AG09309 (cell line): Measurements from ENCODE around the gene CCNI.
A peak's percentile ranks its signal among the peaks of the same experiment; 100 is the strongest.

Experiments used
- DNase-seq: peaks from one replicate; pipeline ENCODE4 v3.0.0-alpha.2; 2010; ENCODE audit warnings: low read depth
- H3K4me3 ChIP-seq: 2 replicates; pipeline ENCODE4 v1.5.1; 2011; ENCODE audit warnings: mild to moderate bottlenecking, low read depth, low read length, moderate library complexity; ENCODE audit not compliant: control insufficient read depth
- CTCF ChIP-seq: IDR thresholded peaks from 2 replicates; pipeline ENCODE4 v1.5.1; 2011; ENCODE audit warnings: mild to moderate bottlenecking, low read depth, low read length, inconsistent platforms; ENCODE audit not compliant: insufficient read depth, control insufficient read depth; ENCODE audit errors: missing control alignments

CCNI gene

DNA sequence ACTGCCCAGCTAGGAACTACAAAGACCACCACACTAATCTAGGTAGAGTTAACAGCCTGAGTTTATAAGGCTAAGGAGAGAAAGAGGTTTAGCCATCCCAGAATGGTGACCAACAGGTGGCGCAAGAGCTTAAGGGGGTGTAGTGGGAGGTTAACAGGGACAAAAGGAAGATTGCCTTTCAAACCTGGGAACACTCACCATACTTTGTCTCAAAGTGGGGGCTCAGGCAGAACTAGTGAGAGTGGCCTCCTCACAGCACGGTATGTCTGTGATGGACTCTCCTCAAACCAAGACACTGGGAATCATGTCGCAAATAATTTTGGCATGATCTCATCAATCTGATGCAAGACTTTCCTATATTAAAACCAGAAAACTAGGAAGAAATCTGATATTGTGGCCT, 23.4 kb downstream of the CCNI start:
- TF ChIP-seq CTCF: peak; percentile 60
- DNase-seq: no peak
- H3K4me3 ChIP-seq: no peak overlapping the region

- no peak for TF ChIP-seq CTCF
- no peak for DNase-seq
- no peak overlapping the region for H3K4me3 ChIP-seq
Observed at GRCh38 chr4:77050962-77051361, 24.8 kb downstream of the CCNI start.

DNA sequence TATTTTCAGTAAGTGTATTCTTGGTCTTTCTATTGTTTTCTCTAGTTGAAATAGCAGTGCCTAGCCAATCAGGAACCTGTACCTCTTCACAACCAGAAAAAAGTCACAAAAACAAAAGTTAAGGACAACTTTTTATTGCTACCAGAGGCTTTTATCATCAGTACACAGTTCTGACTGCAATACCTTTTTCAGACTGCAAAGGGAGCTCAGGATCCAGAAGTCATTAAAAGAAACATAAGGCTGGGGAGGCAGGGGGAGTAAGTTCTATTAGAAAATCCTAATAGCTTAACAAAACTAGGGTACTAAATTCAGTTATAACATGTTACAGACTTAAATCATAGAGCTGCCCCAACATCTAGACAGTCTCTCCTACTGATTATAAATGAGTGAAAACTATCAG, 28.8 kb downstream of the CCNI start:
- peak; percentile 28 for TF ChIP-seq CTCF

DNA sequence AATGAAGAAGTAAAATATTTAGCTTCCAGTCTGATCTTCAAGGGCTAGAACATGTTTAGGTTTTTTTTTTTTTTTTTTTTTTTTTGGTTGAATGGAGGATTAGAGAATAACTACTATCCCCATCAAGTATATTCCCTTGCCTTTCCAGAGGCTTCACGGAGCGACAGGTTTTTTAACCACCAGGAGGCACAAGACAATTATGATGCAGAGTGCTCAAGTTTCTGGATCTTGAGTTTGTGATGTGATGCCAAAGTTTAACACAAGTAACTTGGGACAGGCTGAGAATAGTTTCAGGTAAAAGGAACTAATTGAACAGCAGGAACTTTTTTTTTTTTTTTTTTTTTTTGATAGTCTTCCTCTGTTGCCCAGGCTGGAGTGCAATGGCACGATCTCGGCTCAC, 30.3 kb downstream of the CCNI start:
- TF ChIP-seq CTCF: peak; percentile 21
- DNase-seq: no peak
- no peak overlapping the region for H3K4me3 ChIP-seq

More for the DNA sequence above, 28.8 kb downstream of the CCNI start:
- DNase-seq: no peak
- no peak overlapping the region for H3K4me3 ChIP-seq

- peak; percentile 44 for TF ChIP-seq CTCF
- DNase-seq: no peak
- no peak overlapping the region for H3K4me3 ChIP-seq
Observed at GRCh38 chr4:77044461-77045150, 31.2 kb downstream of the CCNI start.

DNA sequence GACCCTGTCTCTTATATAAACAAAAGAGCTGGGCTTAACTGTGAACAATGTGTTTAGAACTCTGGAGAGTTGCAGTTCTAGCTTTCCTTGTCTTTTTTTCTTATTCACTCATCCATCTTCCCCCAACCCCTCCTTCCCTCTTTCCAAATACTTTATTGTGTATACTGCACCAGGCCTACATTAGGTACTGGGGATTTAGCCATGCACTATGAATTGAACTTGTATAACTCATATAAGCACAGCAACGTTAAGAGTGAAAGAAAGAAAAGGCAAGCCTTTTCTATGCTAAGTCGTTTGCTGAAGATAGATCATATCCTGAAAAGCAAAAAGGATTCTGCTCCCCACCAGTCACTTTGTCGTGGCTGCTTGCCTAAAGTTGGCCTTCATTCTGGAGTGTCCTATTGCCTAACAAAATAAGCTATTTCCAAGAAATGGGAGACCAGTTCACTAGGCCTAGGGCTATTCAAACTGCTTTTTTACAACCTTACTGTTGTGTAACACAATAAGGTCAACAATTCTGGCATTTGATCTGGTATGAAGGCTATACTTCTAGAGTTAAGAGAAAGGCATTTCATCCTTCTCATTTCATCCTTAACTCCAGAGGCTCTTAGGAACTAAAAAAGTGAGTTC, 32.2 kb downstream of the CCNI start:
- no peak for TF ChIP-seq CTCF
- DNase-seq: no peak
- H3K4me3 ChIP-seq: no peak overlapping the region
